SKM-1 treated with dmso at 0.1 percent for 144 hours (cell line): ENCODE measurements around the gene CBX8.

Source experiments
- DNase-seq: peaks from one replicate; lab custom pipeline; 2025; ENCODE audit not compliant: unreplicated experiment; lab: John Stamatoyannopoulos, UW

CBX8 gene

GRCh38 chr17:79808763-79809529, 12.1 kb upstream of the CBX8 start:
- no peak for DNase-seq

GRCh38 chr17:79806863-79807720, 10.2 kb upstream of the CBX8 start:
- DNase-seq, result no peak

GRCh38 chr17:79806446-79806760, 9.5 kb upstream of the CBX8 start:
- DNase-seq, result no peak

GRCh38 chr17:79804856-79805696, 8.2 kb upstream of the CBX8 start:
- no peak for DNase-seq

GRCh38 chr17:79803997-79804855, 7.3 kb upstream of the CBX8 start:
- DNase-seq, result peak; percentile 46

- peak; percentile 39 for DNase-seq
These were observed 6.6 kb upstream of the CBX8 start for GRCh38 chr17:79803421-79803996.

- no peak for DNase-seq
These were observed 6.0 kb upstream of the CBX8 start for GRCh38 chr17:79802736-79803420.

GRCh38 chr17:79802039-79802735, 5.3 kb upstream of the CBX8 start:
- DNase-seq, result no peak

- DNase-seq, result no peak
These were observed 4.5 kb upstream of the CBX8 start for GRCh38 chr17:79801156-79802038.

GRCh38 chr17:79800325-79801155, 3.7 kb upstream of the CBX8 start:
- no peak for DNase-seq

GRCh38 chr17:79799538-79800324, 2.9 kb upstream of the CBX8 start:
- no peak for DNase-seq

- DNase-seq, result no peak
These were observed 2.3 kb upstream of the CBX8 start for GRCh38 chr17:79799174-79799537.

- DNase-seq, result no peak
These were observed 1.7 kb upstream of the CBX8 start for GRCh38 chr17:79798299-79799173.

GRCh38 chr17:79797492-79798298, 818 bp upstream of the CBX8 start:
- no peak for DNase-seq

- DNase-seq, result no peak
These were observed 474 bp downstream of the CBX8 start for GRCh38 chr17:79796444-79796762.
